Neural progenitor cell (in vitro differentiated cells): ENCODE data around the gene ADAMTS6. TPM values are rescaled to one million over a fixed set of nuclear protein-coding genes. Genes with fewer than 3 reads are reported as not detected.

Source experiments
- DNase-seq: peaks from one replicate; pipeline ENCODE4 v3.0.0-alpha.2; 2016; ENCODE audit warnings: low spot score
- H2AFZ ChIP-seq: fragments of 200-600 bp; sonication (generic); replicated peaks from 2 replicates; pipeline ENCODE4 v1.6.1; 2016; ENCODE audit warnings: antibody characterized with exemption
- H3F3A ChIP-seq: fragments of 200-600 bp; sonication (generic); 2 replicates; pipeline ENCODE4 v1.6.1; 2016; ENCODE audit warnings: antibody characterized with exemption, low read depth
- H3K27ac ChIP-seq: fragments of 200-600 bp; sonication (generic); 2 replicates; pipeline ENCODE4 v1.5.1; 2016; ENCODE audit warnings: mild to moderate bottlenecking
- H3K27me3 ChIP-seq: fragments of 200-600 bp; sonication (generic); 2 replicates; pipeline ENCODE4 v1.6.1; 2016; ENCODE audit warnings: mild to moderate bottlenecking, moderate library complexity
- H3K36me3 ChIP-seq: fragments of 200-600 bp; sonication (generic); 2 replicates; pipeline ENCODE4 v1.5.1; 2016
- H3K4me1 ChIP-seq: fragments of 200-600 bp; sonication (generic); 2 replicates; pipeline ENCODE4 v1.6.1; 2016; ENCODE audit warnings: mixed run types
- H3K4me2 ChIP-seq: fragments of 200-600 bp; sonication (generic); 2 replicates; pipeline ENCODE4 v1.6.1; 2016
- H3K4me3 ChIP-seq: fragments of 200-600 bp; sonication (generic); 2 replicates; pipeline ENCODE4 v1.5.1; 2016
- H3K79me2 ChIP-seq: fragments of 200-600 bp; sonication (generic); 2 replicates; pipeline ENCODE4 v1.6.1; 2016; ENCODE audit warnings: low read depth
- H3K9ac ChIP-seq: fragments of 200-600 bp; sonication (generic); 2 replicates; pipeline ENCODE4 v1.6.1; 2016
- H3K9me3 ChIP-seq: fragments of 200-600 bp; sonication (generic); 2 replicates; pipeline ENCODE4 v1.5.1; 2016; ENCODE audit warnings: low read depth
- H4K20me1 ChIP-seq: fragments of 200-600 bp; sonication (generic); 2 replicates; pipeline ENCODE4 v1.6.1; 2016; ENCODE audit warnings: low read depth
- H3K27ac Mint-ChIP-seq: 3 replicates; pipeline ENCODE4 v1.8.0; 2021; ENCODE audit warnings: mixed read lengths
- H3K27me3 Mint-ChIP-seq: 2 replicates; pipeline ENCODE4 v1.8.0; 2022; ENCODE audit warnings: low read depth, mild to moderate bottlenecking, inconsistent platforms, moderate library complexity, mixed read lengths; ENCODE audit not compliant: insufficient read depth
- H3K36me3 Mint-ChIP-seq: 3 replicates; pipeline ENCODE4 v1.8.0; 2021; ENCODE audit warnings: mixed read lengths
- H3K4me1 Mint-ChIP-seq: 3 replicates; pipeline ENCODE4 v1.8.0; 2021; ENCODE audit warnings: mixed read lengths
- H3K4me3 Mint-ChIP-seq: 3 replicates; pipeline ENCODE4 v1.8.0; 2021; ENCODE audit warnings: mild to moderate bottlenecking, moderate library complexity, mixed read lengths
- H3K9me3 Mint-ChIP-seq: 3 replicates; pipeline ENCODE4 v1.8.0; 2020; ENCODE audit warnings: mixed read lengths
- EZH2 ChIP-seq: fragments of 200-600 bp; sonication (generic); IDR thresholded peaks from 2 replicates; pipeline ENCODE4 v1.6.1; 2017; ENCODE audit warnings: antibody characterized with exemption, mild to moderate bottlenecking, moderate library complexity
- EZH2phosphoT487 ChIP-seq: fragments of 200-600 bp; sonication (generic); IDR thresholded peaks from 2 replicates; pipeline ENCODE4 v1.6.1; 2017; ENCODE audit warnings: antibody characterized with exemption
- total RNA-seq: library from RNA; depleted of rRNA; stranded (reverse); fragments of >200 nt; gene quantifications from 2 replicates; pipeline ENCODE4 v1.2.3, GENCODE V29; 2015; ENCODE audit warnings: low replicate concordance
- TF ChIP-seq, protein P1 (sequence below): fragments of 200-600 bp; sonication (generic); IDR thresholded peaks from 2 replicates; pipeline ENCODE4 v1.5.1; 2017; ENCODE audit warnings: antibody characterized with exemption, mild to moderate bottlenecking

Gene ADAMTS6
- total RNA-seq, 1 donor from 2014 or later = 14.3 TPM

GRCh38 chr5:65268525-65268924, 213.2 kb downstream of the ADAMTS6 start:
- Histone ChIP-seq H3K79me2 (no peaks in the 10 kb centered on the region), H3K27ac (no peak overlapping the region), H3K27me3 (no peaks in the 10 kb centered on the region), H3K9ac (no peak overlapping the region), H4K20me1 (no peaks in the 10 kb centered on the region), H3K36me3 (no peaks in the 10 kb centered on the region), H3K4me3 (no peak overlapping the region), H3K4me2 (no peak overlapping the region), H2AFZ (no peak overlapping the region), H3F3A (no peaks in the 10 kb centered on the region), H3K4me1 (no peaks in the 10 kb centered on the region), H3K9me3 (no peaks in the 10 kb centered on the region)
- Mint-ChIP-seq H3K27ac (no peak overlapping the region), H3K36me3 (no peaks in the 10 kb centered on the region), H3K4me1 (no peaks in the 10 kb centered on the region), H3K4me3 (no peak overlapping the region), H3K9me3 (no peaks in the 10 kb centered on the region), H3K27me3 (peaks cover 2% of the 10 kb centered on the region)
- TF ChIP-seq EZH2 (no peak), EZH2phosphoT487 (no peak)
- TF ChIP-seq, protein P1, sequence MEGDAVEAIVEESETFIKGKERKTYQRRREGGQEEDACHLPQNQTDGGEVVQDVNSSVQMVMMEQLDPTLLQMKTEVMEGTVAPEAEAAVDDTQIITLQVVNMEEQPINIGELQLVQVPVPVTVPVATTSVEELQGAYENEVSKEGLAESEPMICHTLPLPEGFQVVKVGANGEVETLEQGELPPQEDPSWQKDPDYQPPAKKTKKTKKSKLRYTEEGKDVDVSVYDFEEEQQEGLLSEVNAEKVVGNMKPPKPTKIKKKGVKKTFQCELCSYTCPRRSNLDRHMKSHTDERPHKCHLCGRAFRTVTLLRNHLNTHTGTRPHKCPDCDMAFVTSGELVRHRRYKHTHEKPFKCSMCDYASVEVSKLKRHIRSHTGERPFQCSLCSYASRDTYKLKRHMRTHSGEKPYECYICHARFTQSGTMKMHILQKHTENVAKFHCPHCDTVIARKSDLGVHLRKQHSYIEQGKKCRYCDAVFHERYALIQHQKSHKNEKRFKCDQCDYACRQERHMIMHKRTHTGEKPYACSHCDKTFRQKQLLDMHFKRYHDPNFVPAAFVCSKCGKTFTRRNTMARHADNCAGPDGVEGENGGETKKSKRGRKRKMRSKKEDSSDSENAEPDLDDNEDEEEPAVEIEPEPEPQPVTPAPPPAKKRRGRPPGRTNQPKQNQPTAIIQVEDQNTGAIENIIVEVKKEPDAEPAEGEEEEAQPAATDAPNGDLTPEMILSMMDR = no peak
- no peak for DNase-seq

- no peak overlapping the region for H3K27ac Mint-ChIP-seq
- Histone ChIP-seq H3K9ac (no peak overlapping the region), H3K4me3 (no peak overlapping the region), H3K36me3 (no peaks in the 10 kb centered on the region), H3K79me2 (no peaks in the 10 kb centered on the region), H4K20me1 (no peaks in the 10 kb centered on the region), H3K27me3 (no peaks in the 10 kb centered on the region), H3K27ac (no peak overlapping the region), H2AFZ (no peak overlapping the region), H3K4me1 (peaks cover 12% of the 10 kb centered on the region), H3K4me2 (no peak overlapping the region), H3F3A (no peaks in the 10 kb centered on the region), H3K9me3 (no peaks in the 10 kb centered on the region)
- H3K36me3 Mint-ChIP-seq = no peaks in the 10 kb centered on the region
- H3K4me1 Mint-ChIP-seq = peaks cover 15% of the 10 kb centered on the region
- TF ChIP-seq, protein P1 = no peak
- H3K27me3 Mint-ChIP-seq = no peaks in the 10 kb centered on the region
- DNase-seq = no peak
- H3K4me3 Mint-ChIP-seq = no peak overlapping the region
- no peaks in the 10 kb centered on the region for H3K9me3 Mint-ChIP-seq
These were observed 217.3 kb downstream of the ADAMTS6 start for GRCh38 chr5:65264420-65264819.

- H3K79me2 ChIP-seq = no peaks in the 10 kb centered on the region
- H3K4me1 ChIP-seq = peaks cover 12% of the 10 kb centered on the region
- H4K20me1 ChIP-seq = no peaks in the 10 kb centered on the region
- no peak overlapping the region for H2AFZ ChIP-seq
- no peaks in the 10 kb centered on the region for H3K9me3 ChIP-seq
- no peak overlapping the region for H3K4me2 ChIP-seq
- Mint-ChIP-seq H3K4me1 (peaks cover 15% of the 10 kb centered on the region), H3K36me3 (no peaks in the 10 kb centered on the region), H3K27me3 (no peaks in the 10 kb centered on the region), H3K9me3 (no peaks in the 10 kb centered on the region), H3K4me3 (no peak overlapping the region), H3K27ac (no peak overlapping the region)
- TF ChIP-seq EZH2 = no peak
- TF ChIP-seq, protein P1 = no peak
- no peak for TF ChIP-seq EZH2phosphoT487
- H3K4me3 ChIP-seq = no peak overlapping the region
- H3K27me3 ChIP-seq = no peaks in the 10 kb centered on the region
- no peak overlapping the region for H3K27ac ChIP-seq
- no peaks in the 10 kb centered on the region for H3F3A ChIP-seq
- no peaks in the 10 kb centered on the region for H3K36me3 ChIP-seq
- no peak for DNase-seq
- H3K9ac ChIP-seq = no peak overlapping the region
These were observed 218.4 kb downstream of the ADAMTS6 start for GRCh38 chr5:65263321-65263720.

DNA sequence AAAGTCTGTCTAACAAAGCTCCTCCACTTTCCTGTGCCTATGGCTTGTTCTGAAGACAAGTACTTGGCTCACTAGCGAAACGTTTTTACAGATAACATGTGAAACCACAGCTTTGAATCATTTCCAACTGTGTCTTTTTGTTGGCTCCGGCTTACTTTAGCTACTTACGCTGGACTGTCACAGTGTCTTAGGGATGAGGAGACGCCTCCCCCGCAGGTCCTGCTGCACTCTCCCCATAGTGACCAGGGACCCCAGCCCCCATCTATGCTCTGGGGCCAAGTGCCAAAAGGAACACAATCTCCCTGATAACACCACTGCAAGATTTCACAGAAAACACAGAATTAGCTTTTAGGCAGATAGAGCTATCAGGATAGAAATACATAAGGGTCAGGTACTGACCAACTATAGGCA, 219.1 kb downstream of the ADAMTS6 start:
- Mint-ChIP-seq H3K36me3 (no peaks in the 10 kb centered on the region), H3K27ac (peak overlapping the region; percentile 64), H3K27me3 (no peaks in the 10 kb centered on the region), H3K9me3 (no peaks in the 10 kb centered on the region), H3K4me3 (no peak overlapping the region), H3K4me1 (peaks cover 15% of the 10 kb centered on the region)
- Histone ChIP-seq H3K36me3 (no peaks in the 10 kb centered on the region), H3K27me3 (no peaks in the 10 kb centered on the region), H3K4me3 (no peak overlapping the region), H3F3A (no peaks in the 10 kb centered on the region), H2AFZ (no peak overlapping the region), H3K27ac (no peak overlapping the region), H3K9me3 (no peaks in the 10 kb centered on the region), H3K79me2 (no peaks in the 10 kb centered on the region), H3K4me2 (peak overlapping the region; percentile 13), H4K20me1 (no peaks in the 10 kb centered on the region), H3K9ac (no peak overlapping the region), H3K4me1 (peaks cover 12% of the 10 kb centered on the region)
- DNase-seq = peak; percentile 56
- TF ChIP-seq EZH2 (no peak), EZH2phosphoT487 (no peak)
- TF ChIP-seq, protein P1 = no peak
